ENCODE measurements around the gene MED27.

The MED27 gene

GRCh38 chr9:132002643-132003318, 76.9 kb downstream of the MED27 start:
- H3K4me1 Mint-ChIP-seq = peaks cover 42% of the 10 kb centered on the region
- H3K9me3 Mint-ChIP-seq = peaks cover 9% of the 10 kb centered on the region
- H3K36me3 Mint-ChIP-seq (ENCODE audit: low read depth) = peaks cover 17% of the 10 kb centered on the region
- peaks cover 2% of the 10 kb centered on the region for H3K27me3 Mint-ChIP-seq (ENCODE audit: low read depth, poor library complexity)
- no peak for DNase-seq
- no peak for TF ChIP-seq CTCF (IDR thresholded peaks at IDR 0.05)
- no peak overlapping the region for H3K27ac Mint-ChIP-seq
- H3K4me3 Mint-ChIP-seq = no peak overlapping the region

- peaks cover 24% of the 10 kb centered on the region for H3K36me3 Mint-ChIP-seq (ENCODE audit: low read depth)
- peaks cover 9% of the 10 kb centered on the region for H3K9me3 Mint-ChIP-seq
- TF ChIP-seq CTCF (IDR thresholded peaks at IDR 0.05) = no peak
- no peak overlapping the region for H3K4me3 Mint-ChIP-seq
- H3K27ac Mint-ChIP-seq = no peak overlapping the region
- H3K27me3 Mint-ChIP-seq (ENCODE audit: low read depth, poor library complexity) = peaks cover 2% of the 10 kb centered on the region
- DNase-seq = no peak
- H3K4me1 Mint-ChIP-seq = peaks cover 31% of the 10 kb centered on the region
Observed at GRCh38 chr9:132001567-132001966, 78.1 kb downstream of the MED27 start.

- Mint-ChIP-seq H3K4me3 (no peak overlapping the region), H3K27me3 (ENCODE audit: low read depth, poor library complexity) (peaks cover 3% of the 10 kb centered on the region), H3K4me1 (peaks cover 25% of the 10 kb centered on the region), H3K36me3 (ENCODE audit: low read depth) (peaks cover 32% of the 10 kb centered on the region), H3K27ac (no peak overlapping the region), H3K9me3 (peaks cover 9% of the 10 kb centered on the region)
- no peak for TF ChIP-seq CTCF (IDR thresholded peaks at IDR 0.05)
- no peak for DNase-seq
Observed at GRCh38 chr9:132000659-132001058, 79.0 kb downstream of the MED27 start.

GRCh38 chr9:131999692-132000551, 79.7 kb downstream of the MED27 start:
- Mint-ChIP-seq H3K27me3 (ENCODE audit: low read depth, poor library complexity) (peaks cover 6% of the 10 kb centered on the region), H3K27ac (no peak overlapping the region), H3K4me3 (no peak overlapping the region), H3K9me3 (peaks cover 9% of the 10 kb centered on the region), H3K36me3 (ENCODE audit: low read depth) (peaks cover 38% of the 10 kb centered on the region), H3K4me1 (peaks cover 22% of the 10 kb centered on the region)
- no peak for TF ChIP-seq CTCF (IDR thresholded peaks at IDR 0.05)
- no peak for DNase-seq

- no peak for TF ChIP-seq CTCF (IDR thresholded peaks at IDR 0.05)
- H3K27ac Mint-ChIP-seq = no peak overlapping the region
Observed at GRCh38 chr9:131997779-131998178, 81.9 kb downstream of the MED27 start.

More at GRCh38 chr9:131997779-131998178, 81.9 kb downstream of the MED27 start:
- DNase-seq = no peak
- peaks cover 9% of the 10 kb centered on the region for H3K9me3 Mint-ChIP-seq
- peaks cover 4% of the 10 kb centered on the region for H3K27me3 Mint-ChIP-seq (ENCODE audit: low read depth, poor library complexity)
- H3K4me1 Mint-ChIP-seq = peaks cover 7% of the 10 kb centered on the region
- H3K4me3 Mint-ChIP-seq = no peak overlapping the region
- peaks cover 42% of the 10 kb centered on the region for H3K36me3 Mint-ChIP-seq (ENCODE audit: low read depth)
